ENCODE data around the gene MTRF1. TPM values are rescaled to one million over a fixed set of nuclear protein-coding genes. Genes with fewer than 3 reads are reported as not detected.

The MTRF1 gene
- total RNA-seq, 1 donor from 2014 or later, result 8.5 TPM

- no peak for TF ChIP-seq CTCF (IDR thresholded peaks at IDR 0.05; ENCODE audit: insufficient read depth, low read length, poor library complexity, severe bottlenecking)
- H3K27me3 ChIP-seq (ENCODE audit: control insufficient read depth, insufficient read depth, low read length), result no peaks in the 10 kb centered on the region
- DNase-seq (ENCODE audit: low read depth), result no peak
- no peak overlapping the region for H3K4me3 ChIP-seq (ENCODE audit: low read depth, low read length)
- no peaks in the 10 kb centered on the region for H3K36me3 ChIP-seq (ENCODE audit: control insufficient read depth, insufficient read depth, low read length)
Measured at GRCh38 chr13:41296879-41297646, 33.7 kb upstream of the MTRF1 start.

GRCh38 chr13:41295973-41296372, 32.6 kb upstream of the MTRF1 start:
- TF ChIP-seq CTCF (IDR thresholded peaks at IDR 0.05; ENCODE audit: insufficient read depth, low read length, poor library complexity, severe bottlenecking), result no peak
- DNase-seq (ENCODE audit: low read depth), result no peak
- Histone ChIP-seq H3K4me3 (ENCODE audit: low read depth, low read length) (no peak overlapping the region), H3K27me3 (ENCODE audit: control insufficient read depth, insufficient read depth, low read length) (no peaks in the 10 kb centered on the region), H3K36me3 (ENCODE audit: control insufficient read depth, insufficient read depth, low read length) (no peaks in the 10 kb centered on the region)

- H3K4me3 ChIP-seq (ENCODE audit: low read depth, low read length), result no peak overlapping the region
- TF ChIP-seq CTCF (IDR thresholded peaks at IDR 0.05; ENCODE audit: insufficient read depth, low read length, poor library complexity, severe bottlenecking), result no peak
- no peak for DNase-seq (ENCODE audit: low read depth)
- H3K27me3 ChIP-seq (ENCODE audit: control insufficient read depth, insufficient read depth, low read length), result no peaks in the 10 kb centered on the region
- H3K36me3 ChIP-seq (ENCODE audit: control insufficient read depth, insufficient read depth, low read length), result no peaks in the 10 kb centered on the region
Measured at GRCh38 chr13:41294914-41295313, 31.5 kb upstream of the MTRF1 start.

GRCh38 chr13:41293272-41293671, 29.9 kb upstream of the MTRF1 start:
- no peak for TF ChIP-seq CTCF (IDR thresholded peaks at IDR 0.05; ENCODE audit: insufficient read depth, low read length, poor library complexity, severe bottlenecking)
- H3K27me3 ChIP-seq (ENCODE audit: control insufficient read depth, insufficient read depth, low read length), result no peaks in the 10 kb centered on the region

GRCh38 chr13:41291246-41291645, 27.9 kb upstream of the MTRF1 start:
- DNase-seq (ENCODE audit: low read depth), result no peak
- no peak overlapping the region for H3K4me3 ChIP-seq (ENCODE audit: low read depth, low read length)
- no peaks in the 10 kb centered on the region for H3K36me3 ChIP-seq (ENCODE audit: control insufficient read depth, insufficient read depth, low read length)
- no peak for TF ChIP-seq CTCF (IDR thresholded peaks at IDR 0.05; ENCODE audit: insufficient read depth, low read length, poor library complexity, severe bottlenecking)
- no peaks in the 10 kb centered on the region for H3K27me3 ChIP-seq (ENCODE audit: control insufficient read depth, insufficient read depth, low read length)

More at GRCh38 chr13:41293272-41293671, 29.9 kb upstream of the MTRF1 start:
- DNase-seq (ENCODE audit: low read depth), result no peak
- Histone ChIP-seq H3K36me3 (ENCODE audit: control insufficient read depth, insufficient read depth, low read length) (no peaks in the 10 kb centered on the region), H3K4me3 (ENCODE audit: low read depth, low read length) (no peak overlapping the region)

- Histone ChIP-seq H3K27me3 (ENCODE audit: control insufficient read depth, insufficient read depth, low read length) (no peaks in the 10 kb centered on the region), H3K36me3 (ENCODE audit: control insufficient read depth, insufficient read depth, low read length) (no peaks in the 10 kb centered on the region), H3K4me3 (ENCODE audit: low read depth, low read length) (no peak overlapping the region)
- DNase-seq (ENCODE audit: low read depth), result no peak
- no peak for TF ChIP-seq CTCF (IDR thresholded peaks at IDR 0.05; ENCODE audit: insufficient read depth, low read length, poor library complexity, severe bottlenecking)
Measured at GRCh38 chr13:41289463-41289881, 26.1 kb upstream of the MTRF1 start.

Measured in kidney epithelial cell (primary cell).